Endometrial microvascular endothelial cells (primary cell): ENCODE data around the gene M1AP. TPM values are rescaled to one million over a fixed set of nuclear protein-coding genes. Genes with fewer than 3 reads are reported as not detected.

Experiments used
- in situ Hi-C: cut with HindIII; loops from 2 replicates; pipeline ENCODE4 v1.10.0; 2017; ENCODE audit warnings: low sequenced_read_pairs, low pct_unique_long_range_greater_than_20kb; ENCODE audit errors: inconsistent ontology term
- total RNA-seq: library from RNA; depleted of rRNA; stranded (reverse); fragments of >200 nt; gene quantifications from one replicate; pipeline ENCODE4 v1.2.3, GENCODE V29; 2015; ENCODE audit errors: inconsistent ontology term

Gene M1AP
- total RNA-seq, 1 donor from 2014 or later = 0.09 TPM

GRCh38 chr2:74553892-74554819 is 94.0 kb downstream of the M1AP start, which contains the start of the genes DOK1 and LOXL3:
DOK1 (plus strand) TSS chr2:74554720; CDS start chr2:74554755, 35 bp downstream.
LOXL3 (minus strand) TSS chr2:74553942; CDS start chr2:74552634, 1,308 bp downstream.
- in situ Hi-C loops = no loop called here

DNA sequence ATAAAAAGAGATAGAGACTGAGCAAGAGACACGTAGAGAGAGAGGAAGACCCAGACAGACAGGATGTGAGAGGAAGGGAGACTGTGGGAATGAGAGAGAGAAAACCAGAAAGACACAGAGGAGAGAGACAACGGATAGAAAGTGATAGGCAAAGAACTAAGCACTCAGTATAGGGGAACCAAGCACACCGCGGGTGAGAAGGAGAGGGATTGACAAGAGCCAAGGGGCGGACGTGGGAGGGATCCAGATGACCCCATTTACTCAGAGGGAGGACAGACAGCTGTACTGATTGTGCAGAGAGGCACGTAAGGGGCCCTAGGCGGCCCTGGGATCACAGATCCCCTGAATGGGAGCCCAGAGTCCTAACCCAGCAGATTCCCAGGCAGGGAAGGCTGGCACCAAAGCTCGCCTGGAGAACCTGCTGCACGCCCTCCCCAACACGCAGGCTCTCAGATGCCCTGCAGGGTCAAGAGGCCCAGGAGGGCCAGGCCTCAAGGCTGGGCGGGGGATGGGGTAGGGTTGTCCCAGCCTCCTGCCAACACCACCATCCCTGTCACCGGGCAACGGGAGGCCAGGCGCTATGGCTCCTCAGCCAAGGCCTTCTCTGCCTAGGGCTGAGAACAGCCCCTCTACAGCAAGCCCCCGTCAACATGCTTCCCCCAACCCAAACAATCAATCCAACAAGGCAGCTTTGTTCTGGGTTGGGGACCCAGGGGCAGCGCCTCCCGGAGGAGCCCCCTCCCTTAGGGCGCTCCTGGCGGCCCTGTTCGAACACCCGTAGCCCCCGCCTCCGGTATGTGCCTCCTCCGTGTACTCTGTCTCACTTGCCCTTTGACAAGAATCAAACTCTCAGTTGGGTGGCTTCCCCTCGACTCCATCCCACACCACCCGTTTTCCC is 95.0 kb downstream of the M1AP start:
- in situ Hi-C loops = no loop called here

DNA sequence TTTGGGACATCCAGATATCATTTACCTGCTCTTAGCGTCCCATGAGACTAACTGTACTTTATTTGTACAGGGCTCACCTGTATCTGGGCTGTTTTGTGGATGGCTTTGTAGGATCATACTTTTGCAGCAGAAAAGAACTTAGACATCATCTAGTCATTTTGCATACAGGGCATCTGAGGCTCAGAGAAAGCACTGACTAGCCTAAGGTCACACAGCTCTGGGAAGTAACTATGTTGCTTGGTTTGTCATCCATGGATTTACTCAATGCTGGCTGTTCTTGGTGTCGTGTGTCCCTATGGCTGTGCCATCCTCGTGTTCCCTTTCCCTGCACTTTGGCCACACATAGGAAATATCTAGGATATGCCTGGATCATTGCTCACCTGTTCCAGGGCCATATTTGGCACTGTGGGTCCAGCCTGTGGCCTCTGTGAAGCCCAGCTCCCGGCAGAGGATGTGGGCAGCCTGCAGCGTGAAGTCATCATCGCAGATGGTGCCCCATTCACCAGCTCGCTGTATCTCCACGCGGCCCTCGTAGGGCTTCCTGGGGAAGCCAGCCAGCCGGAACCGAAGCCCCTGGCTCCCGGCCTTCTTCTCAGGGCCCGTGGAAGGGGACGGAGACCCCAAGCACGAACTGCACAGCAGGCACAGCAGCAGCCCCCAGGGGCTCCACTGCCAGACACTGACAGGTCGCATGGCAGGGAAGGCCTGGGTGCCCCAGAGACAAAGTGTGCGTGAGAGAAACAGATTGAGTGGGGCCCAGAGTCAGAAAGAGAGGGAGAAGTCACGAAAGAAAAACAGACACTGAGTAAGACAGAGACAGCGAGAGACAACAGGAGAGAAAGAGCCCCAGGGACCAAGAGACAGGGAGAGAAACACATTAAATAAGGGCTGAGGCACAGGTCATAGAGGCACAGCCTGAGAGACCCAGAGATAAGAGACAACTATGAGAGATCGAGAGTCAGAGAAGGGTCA is 95.9 kb downstream of the M1AP start:
- in situ Hi-C loops = no loop called here

- in situ Hi-C loops = no loop called here
These were observed 96.6 kb downstream of the M1AP start for GRCh38 chr2:74551530-74551929.

DNA sequence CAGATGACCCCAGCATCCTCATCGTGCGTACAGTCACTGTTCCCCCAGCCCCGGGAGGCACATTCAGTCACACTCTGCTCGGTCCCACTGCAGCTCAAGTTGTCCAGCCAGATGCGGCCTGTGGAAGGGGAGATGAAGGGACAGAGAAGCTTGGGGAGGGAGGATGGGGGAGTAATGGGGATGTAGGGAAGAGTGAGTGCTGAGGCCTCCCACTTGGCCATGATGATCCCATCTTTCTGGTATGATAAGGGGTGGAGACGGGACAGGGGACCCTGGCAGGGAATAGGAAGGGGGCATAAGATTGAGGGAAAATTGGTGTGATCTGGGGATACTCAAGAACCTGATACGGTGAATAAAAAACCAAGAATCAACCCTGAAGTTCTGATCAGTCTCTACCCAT is 97.9 kb downstream of the M1AP start:
- in situ Hi-C loops = no loop called here

- in situ Hi-C loops = no loop called here
These were observed 99.0 kb downstream of the M1AP start for GRCh38 chr2:74548900-74549826.

DNA sequence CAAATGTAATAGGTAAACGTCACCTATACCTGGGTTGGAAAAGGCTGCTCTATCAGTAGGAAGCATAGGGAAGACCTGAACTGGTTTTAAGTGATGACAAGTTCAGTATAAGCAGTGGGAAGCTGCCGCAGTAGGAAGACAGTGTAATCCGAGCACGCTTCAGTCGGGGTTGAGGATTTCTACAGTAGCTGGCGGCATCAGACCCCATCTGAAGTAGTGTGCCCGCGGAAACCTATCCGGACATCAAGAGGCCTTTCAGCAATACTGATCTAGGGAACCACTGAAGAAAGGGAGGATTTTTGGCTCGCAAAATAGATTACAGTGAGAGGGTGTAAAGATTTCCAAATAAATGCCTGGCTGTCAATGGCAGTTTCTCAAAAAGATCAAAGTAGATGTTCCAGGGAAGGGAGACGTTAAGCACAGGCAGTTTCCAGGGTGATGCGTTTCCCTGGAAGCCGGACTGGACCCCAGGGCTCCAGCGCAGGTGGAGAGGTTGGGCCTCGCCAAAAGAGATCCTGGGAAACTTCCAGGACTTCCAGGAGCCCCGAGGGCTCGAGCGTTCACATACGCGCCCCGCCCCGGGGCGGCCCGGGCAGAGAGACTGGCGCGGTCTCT is 99.7 kb downstream of the M1AP start:
- in situ Hi-C loops = no loop called here

- in situ Hi-C loops = no loop called here
These were observed 102.1 kb downstream of the M1AP start for GRCh38 chr2:74546004-74546403.

GRCh38 chr2:74544634-74545033 is 103.5 kb downstream of the M1AP start:
- in situ Hi-C loops = no loop called here

GRCh38 chr2:74542978-74543377 is 105.2 kb downstream of the M1AP start:
- in situ Hi-C loops = no loop called here

DNA sequence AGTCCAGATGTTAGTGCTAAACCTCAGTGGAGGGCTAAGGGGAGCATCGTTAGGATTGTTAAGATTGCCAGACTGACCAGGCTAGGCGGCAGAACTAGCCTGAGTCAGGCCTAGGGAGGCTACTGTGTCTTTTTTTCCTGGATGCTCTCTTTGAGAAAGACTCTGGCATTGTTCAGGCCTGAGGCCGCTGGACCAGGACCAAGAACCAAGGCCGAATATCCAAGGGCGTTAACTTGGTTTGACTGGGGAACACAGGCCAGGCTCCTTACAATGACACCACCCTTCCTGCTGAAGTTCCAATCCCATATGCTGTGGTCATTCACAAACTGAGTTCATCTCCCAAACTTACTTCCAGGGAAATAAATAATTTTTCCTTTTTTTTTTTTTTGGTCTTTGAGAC is 107.8 kb downstream of the M1AP start:
- in situ Hi-C loops = no loop called here

GRCh38 chr2:74538881-74539339 is 109.2 kb downstream of the M1AP start:
- in situ Hi-C loops = no loop called here

GRCh38 chr2:74537140-74537539 is 111.0 kb downstream of the M1AP start:
- in situ Hi-C loops = no loop called here

DNA sequence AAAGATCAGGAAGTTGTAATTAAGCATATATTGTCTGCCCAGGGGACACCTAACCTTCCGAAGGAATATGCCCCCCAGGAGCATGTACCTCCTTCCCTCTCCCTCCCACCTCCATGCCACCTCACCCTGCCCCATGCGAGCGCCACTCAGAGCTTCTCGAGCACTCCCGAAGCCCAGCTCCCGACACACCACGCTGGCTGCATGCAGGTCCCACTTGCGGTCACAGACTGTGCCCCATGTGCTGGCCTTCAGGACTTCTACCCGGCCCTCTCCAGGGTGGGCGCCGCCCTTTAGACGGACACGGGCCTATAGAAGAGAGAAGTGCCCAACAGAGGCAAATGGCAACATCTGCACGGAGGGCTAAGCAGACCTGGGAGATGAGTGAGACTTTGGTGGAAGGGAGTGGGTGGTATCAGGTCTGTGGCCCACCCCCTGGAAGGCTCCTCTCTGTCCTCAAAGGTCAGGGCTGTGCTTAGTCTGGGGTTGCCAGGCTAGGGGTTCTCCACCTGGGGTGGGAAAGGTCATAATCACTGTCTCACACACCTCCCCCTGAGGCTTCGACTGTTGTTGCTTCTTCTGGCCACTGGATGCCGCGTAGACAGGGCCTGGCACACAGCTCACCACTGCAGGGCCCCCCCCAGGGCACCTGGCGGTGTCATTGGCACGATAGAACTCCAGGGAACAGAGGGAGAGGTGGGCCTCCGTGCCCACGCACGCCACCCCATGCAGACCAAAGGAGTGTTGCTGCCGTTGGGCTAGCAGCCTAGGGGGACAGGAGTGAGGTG is 111.8 kb downstream of the M1AP start:
- in situ Hi-C loops = no loop called here

- in situ Hi-C loops = no loop called here
These were observed 112.6 kb downstream of the M1AP start for GRCh38 chr2:74535440-74535965.

- in situ Hi-C loops = no loop called here
These were observed 113.7 kb downstream of the M1AP start for GRCh38 chr2:74534411-74534810.
